Activated CD8-positive, alpha-beta T cell treated with anti-CD3 and anti-CD28 coated beads, Interleukin-2, amount 10 ng/mL, durations not matched to agents 7 days and 5 days (primary cell): ENCODE measurements around the gene PABPC1L. TPM values are rescaled to one million over a fixed set of nuclear protein-coding genes. Genes with fewer than 3 reads are reported as not detected.

ENCODE experiments used
- ATAC-seq: fragments of 150-1000 bp; cut with Tn5 transposase; one replicate; pipeline ENCODE4 v1.10.0; 2021; ENCODE audit warnings: moderate library complexity
- CTCF ChIA-PET: fragments of 350-600 bp; sonication (Branson Sonifier 250); formaldehyde crosslinking; loops from one replicate; lab custom pipeline; 2021; ENCODE audit warnings: antibody characterized with exemption; lab: Charles Lee
- POLR2A ChIA-PET: fragments of 350-600 bp; sonication (Branson Sonifier 250); formaldehyde crosslinking; loops from one replicate; lab custom pipeline; 2021; ENCODE audit warnings: antibody characterized with exemption; lab: Charles Lee
- DNase-seq: peaks from one replicate; pipeline ENCODE4 v3.0.0-alpha.2; 2020
- H3K27ac Mint-ChIP-seq: one replicate; pipeline ENCODE4 v1.8.0; 2021; ENCODE audit warnings: mild to moderate bottlenecking, mixed read lengths
- H3K27me3 Mint-ChIP-seq: one replicate; pipeline ENCODE4 v1.8.0; 2021; ENCODE audit warnings: low read depth, mixed read lengths
- H3K36me3 Mint-ChIP-seq: one replicate; pipeline ENCODE4 v1.8.0; 2021; ENCODE audit warnings: low read depth, mixed read lengths
- H3K4me1 Mint-ChIP-seq: one replicate; pipeline ENCODE4 v1.8.0; 2021; ENCODE audit warnings: low read depth, mixed read lengths
- H3K4me3 Mint-ChIP-seq: one replicate; pipeline ENCODE4 v1.8.0; 2021; ENCODE audit warnings: mild to moderate bottlenecking, mixed read lengths
- H3K9me3 Mint-ChIP-seq: one replicate; pipeline ENCODE4 v1.8.0; 2022; ENCODE audit warnings: mixed read lengths; ENCODE audit not compliant: insufficient read depth
- total RNA-seq, 2 experiments: library from RNA; stranded (reverse); gene quantifications; one replicate each; pipeline ENCODE4 v1.2.3, GENCODE V29; 2021

The PABPC1L gene
- total RNA-seq, 2 experiments from 2014 or later = 90.0 to 103 TPM

GRCh38 chr20:44901974-44902373, 7.9 kb upstream of the PABPC1L start:
- no peak for DNase-seq
- Mint-ChIP-seq H3K9me3 (no peaks in the 10 kb centered on the region), H3K27ac (no peak overlapping the region), H3K4me3 (no peak overlapping the region), H3K36me3 (peaks cover 77% of the 10 kb centered on the region), H3K27me3 (no peaks in the 10 kb centered on the region), H3K4me1 (peaks cover 36% of the 10 kb centered on the region)
- POLR2A ChIA-PET = no interaction called here
- CTCF ChIA-PET = interaction anchor here (0.9 to 1.3 kb wide), 2 partner anchors 9 to 142 kb away, joined by 3 read pairs; no protein-coding TSS in a partner anchor
- no peak for ATAC-seq

- DNase-seq = no peak
- Mint-ChIP-seq H3K9me3 (no peaks in the 10 kb centered on the region), H3K36me3 (peaks cover 85% of the 10 kb centered on the region), H3K27ac (no peak overlapping the region), H3K4me3 (no peak overlapping the region), H3K27me3 (no peaks in the 10 kb centered on the region), H3K4me1 (peaks cover 27% of the 10 kb centered on the region)
- no peak for ATAC-seq
- CTCF ChIA-PET = interaction anchor here (0.7 kb wide), 1 partner anchor 48 kb away, joined by 3 read pairs; no protein-coding TSS in a partner anchor
- POLR2A ChIA-PET = interaction anchor here (1.1 kb wide), 1 partner anchor 11 kb away, joined by 3 read pairs; no protein-coding TSS in a partner anchor
These were observed 5.5 kb upstream of the PABPC1L start for GRCh38 chr20:44904377-44904776.

- H3K27me3 Mint-ChIP-seq = no peaks in the 10 kb centered on the region
- peak overlapping the region; percentile 78 for H3K27ac Mint-ChIP-seq
- ATAC-seq (no peak), DNase-seq (no peak)
- POLR2A ChIA-PET = interaction anchor here (0.7 to 1.5 kb wide), 9 partner anchors 9 to 62 kb away, joined by 3 to 7 read pairs (median 4); partner anchors contain the start of genes STK4, TOMM34 and YWHAB
- H3K36me3 Mint-ChIP-seq = peaks cover 66% of the 10 kb centered on the region
- CTCF ChIA-PET = interaction anchor here (0.6 to 2.6 kb wide), 10 partner anchors 17 to 187 kb away, joined by 3 to 12 read pairs (median 4); no protein-coding TSS in a partner anchor
- peaks cover 43% of the 10 kb centered on the region for H3K4me1 Mint-ChIP-seq
- H3K9me3 Mint-ChIP-seq = no peaks in the 10 kb centered on the region
- peak overlapping the region; percentile 85 for H3K4me3 Mint-ChIP-seq
These were observed 631 bp upstream of the PABPC1L start for GRCh38 chr20:44908987-44909871.

GRCh38 chr20:44910690-44911262, 916 bp downstream of the PABPC1L start:
- no peak for ATAC-seq
- ChIA-PET CTCF (interaction anchor here (0.8 to 2.6 kb wide), 10 partner anchors 9 to 185 kb away, joined by 3 to 12 read pairs (median 4); partner anchors contain the start of gene TOMM34), POLR2A (interaction anchor here (0.6 to 1.0 kb wide), 4 partner anchors 18 to 339 kb away, joined by 3 to 5 read pairs (median 3); partner anchors contain the start of gene YWHAB)
- Mint-ChIP-seq H3K27ac (peak overlapping the region; percentile 64), H3K4me1 (peaks cover 54% of the 10 kb centered on the region), H3K4me3 (peak overlapping the region; percentile 85), H3K36me3 (peaks cover 62% of the 10 kb centered on the region), H3K9me3 (no peaks in the 10 kb centered on the region), H3K27me3 (no peaks in the 10 kb centered on the region)
- no peak for DNase-seq

GRCh38 chr20:44911264-44911921, 1.5 kb downstream of the PABPC1L start:
- H3K4me3 Mint-ChIP-seq = peak overlapping the region; percentile 62
- H3K27ac Mint-ChIP-seq = no peak overlapping the region
- ATAC-seq (no peak), DNase-seq (peak; percentile 71)
- H3K27me3 Mint-ChIP-seq = no peaks in the 10 kb centered on the region
- ChIA-PET POLR2A (interaction anchor here (0.6 to 1.0 kb wide), 4 partner anchors 19 to 340 kb away, joined by 3 to 5 read pairs (median 3); partner anchors contain the start of gene YWHAB), CTCF (interaction anchor here (0.8 to 2.6 kb wide), 7 partner anchors 9 to 185 kb away, joined by 3 to 12 read pairs (median 4); partner anchors contain the start of gene TOMM34)
- H3K36me3 Mint-ChIP-seq = peaks cover 60% of the 10 kb centered on the region
- H3K4me1 Mint-ChIP-seq = peaks cover 54% of the 10 kb centered on the region
- no peaks in the 10 kb centered on the region for H3K9me3 Mint-ChIP-seq

- Mint-ChIP-seq H3K4me1 (peaks cover 54% of the 10 kb centered on the region), H3K36me3 (peaks cover 57% of the 10 kb centered on the region), H3K27me3 (no peaks in the 10 kb centered on the region), H3K27ac (no peak overlapping the region), H3K9me3 (no peaks in the 10 kb centered on the region), H3K4me3 (no peak overlapping the region)
- ChIA-PET CTCF (no interaction called here), POLR2A (no interaction called here)
- ATAC-seq = no peak
- DNase-seq = no peak
These were observed 2.3 kb downstream of the PABPC1L start for GRCh38 chr20:44912189-44912588.

- ATAC-seq (peak; percentile 20), DNase-seq (peak; percentile 39)
- Mint-ChIP-seq H3K27me3 (no peaks in the 10 kb centered on the region), H3K4me3 (no peak overlapping the region), H3K9me3 (no peaks in the 10 kb centered on the region), H3K27ac (peak overlapping the region; percentile 85), H3K36me3 (peaks cover 44% of the 10 kb centered on the region), H3K4me1 (peaks cover 42% of the 10 kb centered on the region)
- ChIA-PET CTCF (interaction anchor here (1.2 kb wide), 1 partner anchor 96 kb away, joined by 4 read pairs; no protein-coding TSS in a partner anchor), POLR2A (interaction anchor here (0.6 to 1.1 kb wide), 4 partner anchors 11 to 51 kb away, joined by 3 read pairs; partner anchors contain the start of gene YWHAB)
These were observed 5.1 kb downstream of the PABPC1L start for GRCh38 chr20:44914924-44915323.

- CTCF ChIA-PET = no interaction called here
- Mint-ChIP-seq H3K27me3 (no peaks in the 10 kb centered on the region), H3K36me3 (peaks cover 49% of the 10 kb centered on the region), H3K4me3 (no peak overlapping the region), H3K9me3 (no peaks in the 10 kb centered on the region), H3K27ac (no peak overlapping the region), H3K4me1 (peaks cover 31% of the 10 kb centered on the region)
- ATAC-seq (no peak), DNase-seq (no peak)
- POLR2A ChIA-PET = interaction anchor here (0.8 kb wide), 1 partner anchor 91 kb away, joined by 3 read pairs; no protein-coding TSS in a partner anchor
These were observed 6.7 kb downstream of the PABPC1L start for GRCh38 chr20:44916586-44916985.

- no peak for DNase-seq
- Mint-ChIP-seq H3K27me3 (no peaks in the 10 kb centered on the region), H3K4me3 (no peak overlapping the region), H3K4me1 (peaks cover 25% of the 10 kb centered on the region), H3K27ac (no peak overlapping the region), H3K36me3 (peaks cover 47% of the 10 kb centered on the region), H3K9me3 (no peaks in the 10 kb centered on the region)
- CTCF ChIA-PET = interaction anchor here (1.0 kb wide), 1 partner anchor 42 kb away, joined by 4 read pairs; no protein-coding TSS in a partner anchor
- POLR2A ChIA-PET = interaction anchor here (0.8 kb wide), 1 partner anchor 90 kb away, joined by 3 read pairs; no protein-coding TSS in a partner anchor
- ATAC-seq = no peak
These were observed 7.5 kb downstream of the PABPC1L start for GRCh38 chr20:44917399-44917798.

GRCh38 chr20:44918342-44918741, 8.5 kb downstream of the PABPC1L start:
- no peak for DNase-seq
- no peaks in the 10 kb centered on the region for H3K9me3 Mint-ChIP-seq
- no peaks in the 10 kb centered on the region for H3K27me3 Mint-ChIP-seq
- peaks cover 18% of the 10 kb centered on the region for H3K4me1 Mint-ChIP-seq
- H3K27ac Mint-ChIP-seq = no peak overlapping the region
- ChIA-PET POLR2A (no interaction called here), CTCF (no interaction called here)
- no peak overlapping the region for H3K4me3 Mint-ChIP-seq
- peaks cover 45% of the 10 kb centered on the region for H3K36me3 Mint-ChIP-seq
- ATAC-seq = no peak

- H3K27ac Mint-ChIP-seq = no peak overlapping the region
- no peak for DNase-seq
- ATAC-seq = no peak
- no peak overlapping the region for H3K4me3 Mint-ChIP-seq
- peaks cover 14% of the 10 kb centered on the region for H3K4me1 Mint-ChIP-seq
- POLR2A ChIA-PET = no interaction called here
- peaks cover 42% of the 10 kb centered on the region for H3K36me3 Mint-ChIP-seq
- CTCF ChIA-PET = no interaction called here
- no peaks in the 10 kb centered on the region for H3K9me3 Mint-ChIP-seq
- no peaks in the 10 kb centered on the region for H3K27me3 Mint-ChIP-seq
These were observed 8.9 kb downstream of the PABPC1L start for GRCh38 chr20:44918761-44919160.
